DOHH2 (cell line): ENCODE results near the gene EVX1.

Source experiments
- CTCF ChIP-seq: fragments of 200-600 bp; sonication (generic); IDR thresholded peaks from one replicate; pipeline ENCODE4 v1.5.1; 2014; ENCODE audit warnings: antibody characterized with exemption, mild to moderate bottlenecking, low read depth, low read length; ENCODE audit not compliant: poor library complexity, severe bottlenecking
- EZH2phosphoT487 ChIP-seq: fragments of 200-600 bp; sonication (generic); IDR thresholded peaks from 2 replicates; pipeline ENCODE4 v1.6.1; 2017; ENCODE audit warnings: borderline replicate concordance, mild to moderate bottlenecking, antibody characterized with exemption, low read length, moderate library complexity, mixed read lengths

- TF ChIP-seq CTCF: no peak
- no peak for TF ChIP-seq EZH2phosphoT487
Observed at GRCh38 chr7:27251136-27251651, 8.6 kb downstream of the EVX1 start.
